ENCODE data around the gene DES. TPM values are rescaled to one million over a fixed set of nuclear protein-coding genes. Genes with fewer than 3 reads are reported as not detected.
A peak's percentile ranks its signal among the peaks of the same experiment; 100 is the strongest.

DES gene
- total RNA-seq, 1 experiment from 2014 or later: 1.6 TPM

DNA sequence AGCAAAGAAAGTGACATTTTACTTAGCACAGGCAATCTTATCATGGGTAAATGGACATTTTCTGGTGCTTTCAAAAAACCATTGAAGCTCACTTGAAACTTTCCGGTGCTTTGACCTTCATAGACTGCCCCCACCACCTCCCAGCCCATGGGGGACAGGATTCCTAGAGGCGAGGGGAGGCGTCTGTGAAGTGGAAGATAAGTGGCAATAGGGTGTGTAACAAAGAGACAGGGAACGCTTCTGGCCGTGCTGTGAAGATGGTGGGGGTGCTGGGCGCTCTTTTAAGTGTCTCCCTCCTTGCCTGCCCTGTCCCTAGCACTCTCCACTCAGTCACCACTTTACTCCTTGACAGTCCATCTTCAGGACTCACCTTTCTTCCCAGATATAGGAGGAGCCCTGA is 57.1 kb downstream of the DES start (continued):
- no peak for TF ChIP-seq EMX1 (CRISPR knock-in tag; IDR thresholded peaks at IDR 0.05)
- TF ChIP-seq GABPB1 (CRISPR knock-in tag; IDR thresholded peaks at IDR 0.05): no peak
- TF ChIP-seq SMAD3 (CRISPR knock-in tag; IDR thresholded peaks at IDR 0.05; ENCODE audit: borderline replicate concordance): no peak
- no peak for TF ChIP-seq TCF7 (CRISPR knock-in tag; IDR thresholded peaks at IDR 0.05; ENCODE audit: low read depth)
- no peak for TF ChIP-seq IRF2 (CRISPR knock-in tag; IDR thresholded peaks at IDR 0.05; ENCODE audit: borderline replicate concordance, low read depth)
- TF ChIP-seq ATF6 (CRISPR knock-in tag; IDR thresholded peaks at IDR 0.05): no peak
- TF ChIP-seq FOXK1 (CRISPR knock-in tag; IDR thresholded peaks at IDR 0.05): no peak
- TF ChIP-seq, protein P1, sequence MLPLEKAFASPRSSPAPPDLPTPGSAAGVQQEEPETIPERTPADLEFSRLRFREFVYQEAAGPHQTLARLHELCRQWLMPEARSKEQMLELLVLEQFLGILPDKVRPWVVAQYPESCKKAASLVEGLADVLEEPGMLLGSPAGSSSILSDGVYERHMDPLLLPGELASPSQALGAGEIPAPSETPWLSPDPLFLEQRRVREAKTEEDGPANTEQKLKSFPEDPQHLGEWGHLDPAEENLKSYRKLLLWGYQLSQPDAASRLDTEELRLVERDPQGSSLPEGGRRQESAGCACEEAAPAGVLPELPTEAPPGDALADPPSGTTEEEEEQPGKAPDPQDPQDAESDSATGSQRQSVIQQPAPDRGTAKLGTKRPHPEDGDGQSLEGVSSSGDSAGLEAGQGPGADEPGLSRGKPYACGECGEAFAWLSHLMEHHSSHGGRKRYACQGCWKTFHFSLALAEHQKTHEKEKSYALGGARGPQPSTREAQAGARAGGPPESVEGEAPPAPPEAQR (CRISPR knock-in tag; IDR thresholded peaks at IDR 0.05): no peak
- no peak for TF ChIP-seq ZNF512 (CRISPR knock-in tag; IDR thresholded peaks at IDR 0.05; ENCODE audit: borderline replicate concordance)
- TF ChIP-seq ATF1 (CRISPR knock-in tag; IDR thresholded peaks at IDR 0.05): no peak
- TF ChIP-seq, protein P2, sequence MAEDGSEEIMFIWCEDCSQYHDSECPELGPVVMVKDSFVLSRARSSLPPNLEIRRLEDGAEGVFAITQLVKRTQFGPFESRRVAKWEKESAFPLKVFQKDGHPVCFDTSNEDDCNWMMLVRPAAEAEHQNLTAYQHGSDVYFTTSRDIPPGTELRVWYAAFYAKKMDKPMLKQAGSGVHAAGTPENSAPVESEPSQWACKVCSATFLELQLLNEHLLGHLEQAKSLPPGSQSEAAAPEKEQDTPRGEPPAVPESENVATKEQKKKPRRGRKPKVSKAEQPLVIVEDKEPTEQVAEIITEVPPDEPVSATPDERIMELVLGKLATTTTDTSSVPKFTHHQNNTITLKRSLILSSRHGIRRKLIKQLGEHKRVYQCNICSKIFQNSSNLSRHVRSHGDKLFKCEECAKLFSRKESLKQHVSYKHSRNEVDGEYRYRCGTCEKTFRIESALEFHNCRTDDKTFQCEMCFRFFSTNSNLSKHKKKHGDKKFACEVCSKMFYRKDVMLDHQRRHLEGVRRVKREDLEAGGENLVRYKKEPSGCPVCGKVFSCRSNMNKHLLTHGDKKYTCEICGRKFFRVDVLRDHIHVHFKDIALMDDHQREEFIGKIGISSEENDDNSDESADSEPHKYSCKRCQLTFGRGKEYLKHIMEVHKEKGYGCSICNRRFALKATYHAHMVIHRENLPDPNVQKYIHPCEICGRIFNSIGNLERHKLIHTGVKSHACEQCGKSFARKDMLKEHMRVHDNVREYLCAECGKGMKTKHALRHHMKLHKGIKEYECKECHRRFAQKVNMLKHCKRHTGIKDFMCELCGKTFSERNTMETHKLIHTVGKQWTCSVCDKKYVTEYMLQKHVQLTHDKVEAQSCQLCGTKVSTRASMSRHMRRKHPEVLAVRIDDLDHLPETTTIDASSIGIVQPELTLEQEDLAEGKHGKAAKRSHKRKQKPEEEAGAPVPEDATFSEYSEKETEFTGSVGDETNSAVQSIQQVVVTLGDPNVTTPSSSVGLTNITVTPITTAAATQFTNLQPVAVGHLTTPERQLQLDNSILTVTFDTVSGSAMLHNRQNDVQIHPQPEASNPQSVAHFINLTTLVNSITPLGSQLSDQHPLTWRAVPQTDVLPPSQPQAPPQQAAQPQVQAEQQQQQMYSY (CRISPR knock-in tag; IDR thresholded peaks at IDR 0.05): no peak

DNA sequence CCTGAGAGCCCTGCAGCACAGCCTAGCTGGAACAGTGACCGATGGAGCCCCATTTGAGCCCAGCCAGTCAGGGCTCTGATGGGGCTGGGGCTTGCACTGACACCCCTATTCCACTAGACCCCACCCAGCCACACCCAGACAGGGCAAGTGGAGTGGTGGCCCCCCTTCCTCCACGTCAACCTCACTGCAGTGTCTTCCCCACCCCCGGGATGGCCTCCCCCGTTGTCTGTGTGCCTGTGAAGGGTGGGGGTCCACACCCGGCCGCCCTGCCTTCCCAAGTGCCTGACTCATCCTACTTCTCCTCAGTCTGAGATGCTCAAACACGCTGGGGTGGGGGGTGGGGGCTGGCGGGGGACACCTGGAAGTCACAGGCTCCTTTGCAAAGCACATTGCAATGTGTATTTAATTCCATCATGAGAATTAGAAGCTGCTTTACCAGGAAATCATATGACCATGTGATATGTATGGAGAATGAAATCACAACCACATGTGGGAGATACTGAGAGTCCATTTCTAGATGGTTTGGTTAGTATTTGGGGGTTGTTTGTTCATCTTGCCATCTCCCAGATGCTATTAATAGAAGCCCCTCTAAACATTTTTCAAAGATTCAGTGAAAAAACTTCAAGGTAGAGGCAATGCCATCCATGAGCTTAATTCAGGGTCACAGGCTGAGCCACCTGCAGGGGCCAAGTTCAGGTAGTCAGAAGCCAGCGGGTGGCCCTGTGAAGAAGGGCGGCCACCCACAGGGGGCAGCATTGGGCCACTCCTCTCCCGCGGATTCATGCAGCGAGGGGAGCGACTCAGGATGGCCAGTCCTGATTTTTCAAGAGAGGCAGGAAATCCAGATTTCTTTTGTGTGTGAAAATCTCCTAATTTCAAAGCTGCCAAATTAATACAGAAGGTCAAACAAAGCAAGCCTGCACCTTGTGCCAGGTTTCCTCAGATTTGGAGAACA is 57.8 kb downstream of the DES start:
- Mint-ChIP-seq H3K9me3 (no peaks in the 10 kb centered on the region), H3K27me3 (ENCODE audit: low read depth) (no peaks in the 10 kb centered on the region; the same call in 1 of the 2 replicates), H3K4me3 (peak overlapping the region; percentile 68), H3K4me1 (peaks cover 24% of the 10 kb centered on the region), H3K36me3 (no peaks in the 10 kb centered on the region), H3K27ac (peak overlapping the region; percentile 81; the same call in 1 of the 2 replicates)
- CTCF ChIA-PET: interaction anchor here (0.6 to 35.9 kb wide), 29 partner anchors 8 to 209 kb away, joined by 3 to 2316 read pairs (median 7); partner anchors contain the start of genes ASIC4, CHPF, DES and DNPEP
- POLR2A ChIA-PET: interaction anchor here (0.8 to 1.2 kb wide), 2 partner anchors 11 to 31 kb away, joined by 4 to 5 read pairs; no protein-coding TSS in a partner anchor
- TF ChIP-seq SP1 (CRISPR knock-in tag; conservative IDR thresholded peaks at IDR 0.05): peak; percentile 8; the same call in 1 of the 2 replicates
- no peak for TF ChIP-seq SOX15 (CRISPR knock-in tag; IDR thresholded peaks at IDR 0.05)
- TF ChIP-seq ZNF423 (CRISPR knock-in tag; IDR thresholded peaks at IDR 0.05): peak; percentile 81
- TF ChIP-seq, protein P3, sequence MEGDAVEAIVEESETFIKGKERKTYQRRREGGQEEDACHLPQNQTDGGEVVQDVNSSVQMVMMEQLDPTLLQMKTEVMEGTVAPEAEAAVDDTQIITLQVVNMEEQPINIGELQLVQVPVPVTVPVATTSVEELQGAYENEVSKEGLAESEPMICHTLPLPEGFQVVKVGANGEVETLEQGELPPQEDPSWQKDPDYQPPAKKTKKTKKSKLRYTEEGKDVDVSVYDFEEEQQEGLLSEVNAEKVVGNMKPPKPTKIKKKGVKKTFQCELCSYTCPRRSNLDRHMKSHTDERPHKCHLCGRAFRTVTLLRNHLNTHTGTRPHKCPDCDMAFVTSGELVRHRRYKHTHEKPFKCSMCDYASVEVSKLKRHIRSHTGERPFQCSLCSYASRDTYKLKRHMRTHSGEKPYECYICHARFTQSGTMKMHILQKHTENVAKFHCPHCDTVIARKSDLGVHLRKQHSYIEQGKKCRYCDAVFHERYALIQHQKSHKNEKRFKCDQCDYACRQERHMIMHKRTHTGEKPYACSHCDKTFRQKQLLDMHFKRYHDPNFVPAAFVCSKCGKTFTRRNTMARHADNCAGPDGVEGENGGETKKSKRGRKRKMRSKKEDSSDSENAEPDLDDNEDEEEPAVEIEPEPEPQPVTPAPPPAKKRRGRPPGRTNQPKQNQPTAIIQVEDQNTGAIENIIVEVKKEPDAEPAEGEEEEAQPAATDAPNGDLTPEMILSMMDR (IDR thresholded peaks at IDR 0.05): peak; percentile 91
- peak; percentile 86 for DNase-seq (ENCODE audit: low spot score)
- peak; percentile 48 for ATAC-seq

Other genes with a start within 250 kb of the DES start
- 0.41 to 0.59 TPM (median 0.55 TPM) in 3 replicates for gene SLC23A3, start 248.3 kb upstream of the DES start, total RNA-seq (2021)
- gene CNPPD1, start 241.5 kb upstream of the DES start, total RNA-seq (2021): 26.7 to 32.8 TPM (median 29.5 TPM) in 3 replicates
- 50.2 to 60.2 TPM (median 52.8 TPM) in 3 replicates for gene RETREG2, start 240.1 kb upstream of the DES start, total RNA-seq (2021)
- gene ZFAND2B, start 211.6 kb upstream of the DES start, total RNA-seq (2021): 19.5 to 21.1 TPM (median 20.2 TPM) in 3 replicates
- gene ABCB6, start 199.4 kb upstream of the DES start, total RNA-seq (2021): 42.1 to 45.3 TPM (median 44.8 TPM) in 3 replicates
- gene ATG9A, start 188.7 kb upstream of the DES start, total RNA-seq (2021): 42.9 to 48.4 TPM (median 46.7 TPM) in 3 replicates
- 56.9 to 70.4 TPM (median 58.0 TPM) in 3 replicates for gene ANKZF1, start 188.6 kb upstream of the DES start, total RNA-seq (2021)
- gene GLB1L, start 172.9 kb upstream of the DES start, total RNA-seq (2021): 5.2 to 6.4 TPM (median 6.1 TPM) in 3 replicates
- 27.4 to 28.8 TPM (median 27.5 TPM) in 3 replicates for gene STK16, start 172.9 kb upstream of the DES start, total RNA-seq (2021)
- 0.20 TPM in 1 of 3 replicates, not detected in the others for gene TUBA4B, start 165.1 kb upstream of the DES start, total RNA-seq (2021)
- 40.8 to 58.7 TPM (median 52.3 TPM) in 3 replicates for gene TUBA4A, start 164.5 kb upstream of the DES start, total RNA-seq (2021)
- gene DNAJB2, start 139.0 kb upstream of the DES start, total RNA-seq (2021): 36.1 to 42.8 TPM (median 40.3 TPM) in 3 replicates
- gene PTPRN, start 109.0 kb upstream of the DES start, total RNA-seq (2021): 3.8 to 5.7 TPM (median 5.2 TPM) in 3 replicates
- not detected in 3 replicates for gene RESP18, start 85.6 kb upstream of the DES start, total RNA-seq (2021)
- 65.8 to 70.2 TPM (median 67.6 TPM) in 3 replicates for gene DNPEP, start 30.5 kb upstream of the DES start, total RNA-seq (2021)
- gene SPEG, start 16.5 kb downstream of the DES start, total RNA-seq (2021): 55.3 to 62.7 TPM (median 57.8 TPM) in 3 replicates
- 44.2 to 51.9 TPM (median 49.5 TPM) in 3 replicates for gene GMPPA, start 80.5 kb downstream of the DES start, total RNA-seq (2021)
- gene ASIC4, start 96.1 kb downstream of the DES start, total RNA-seq (2021): 0.79 to 1.0 TPM (median 0.80 TPM) in 3 replicates
- 84.3 to 97.0 TPM (median 84.8 TPM) in 3 replicates for gene CHPF, start 125.4 kb downstream of the DES start, total RNA-seq (2021)
- gene TMEM198, start 125.7 kb downstream of the DES start, total RNA-seq (2021): 7.1 to 8.1 TPM (median 7.3 TPM) in 3 replicates
- 159 to 221 TPM (median 213 TPM) in 3 replicates for gene OBSL1, start 153.2 kb downstream of the DES start, total RNA-seq (2021)
- 1.1 to 1.8 TPM (median 1.4 TPM) in 3 replicates for gene INHA, start 153.9 kb downstream of the DES start, total RNA-seq (2021)
- 31.3 to 39.9 TPM (median 31.9 TPM) in 3 replicates for gene STK11IP, start 179.5 kb downstream of the DES start, total RNA-seq (2021)
- 7.8 to 9.9 TPM (median 8.7 TPM) in 3 replicates for gene SLC4A3, start 209.3 kb downstream of the DES start, total RNA-seq (2021)

Measured in WTC11 (cell line).